Measurements from ENCODE around the gene RSPO1. TPM values are rescaled to one million over a fixed set of nuclear protein-coding genes. Genes with fewer than 3 reads are reported as not detected.

Gene RSPO1
- total RNA-seq, 1 experiment from 2014 or later, result 0.18 TPM

DNA sequence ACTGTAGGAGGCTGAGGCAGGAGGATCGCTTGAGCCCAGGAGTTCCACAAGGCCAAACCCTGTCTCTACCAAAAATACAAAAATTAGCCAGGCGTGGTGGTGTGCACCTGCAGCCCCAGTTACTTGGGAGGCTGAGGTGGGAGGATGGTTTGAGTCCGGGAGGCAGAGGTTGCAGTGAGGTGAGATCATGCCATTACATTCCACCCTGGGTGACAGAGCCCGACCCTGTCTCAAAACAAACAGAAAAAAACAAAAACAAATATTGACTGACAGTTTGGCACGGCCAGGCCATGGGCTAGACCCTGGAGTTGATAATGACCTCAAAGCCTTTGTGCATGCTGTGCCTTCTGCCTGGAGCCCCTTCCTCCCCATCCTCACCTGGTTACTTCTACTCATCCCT lies 19.2 kb upstream of the RSPO1 start:
- POLR2A ChIA-PET, result no interaction called here
- H3K9me3 ChIP-seq (ENCODE audit: control insufficient read depth, insufficient read depth, low read depth, low read length), result no peaks in the 10 kb centered on the region
- CTCF ChIA-PET, result no interaction called here
- intact Hi-C loops (cut with micrococcal nuclease; ENCODE audit: unreplicated experiment), result no loop called here
- no peaks in the 10 kb centered on the region for H3K4me1 ChIP-seq (ENCODE audit: control insufficient read depth, insufficient read depth, low read length)
- TF ChIP-seq, protein P1, sequence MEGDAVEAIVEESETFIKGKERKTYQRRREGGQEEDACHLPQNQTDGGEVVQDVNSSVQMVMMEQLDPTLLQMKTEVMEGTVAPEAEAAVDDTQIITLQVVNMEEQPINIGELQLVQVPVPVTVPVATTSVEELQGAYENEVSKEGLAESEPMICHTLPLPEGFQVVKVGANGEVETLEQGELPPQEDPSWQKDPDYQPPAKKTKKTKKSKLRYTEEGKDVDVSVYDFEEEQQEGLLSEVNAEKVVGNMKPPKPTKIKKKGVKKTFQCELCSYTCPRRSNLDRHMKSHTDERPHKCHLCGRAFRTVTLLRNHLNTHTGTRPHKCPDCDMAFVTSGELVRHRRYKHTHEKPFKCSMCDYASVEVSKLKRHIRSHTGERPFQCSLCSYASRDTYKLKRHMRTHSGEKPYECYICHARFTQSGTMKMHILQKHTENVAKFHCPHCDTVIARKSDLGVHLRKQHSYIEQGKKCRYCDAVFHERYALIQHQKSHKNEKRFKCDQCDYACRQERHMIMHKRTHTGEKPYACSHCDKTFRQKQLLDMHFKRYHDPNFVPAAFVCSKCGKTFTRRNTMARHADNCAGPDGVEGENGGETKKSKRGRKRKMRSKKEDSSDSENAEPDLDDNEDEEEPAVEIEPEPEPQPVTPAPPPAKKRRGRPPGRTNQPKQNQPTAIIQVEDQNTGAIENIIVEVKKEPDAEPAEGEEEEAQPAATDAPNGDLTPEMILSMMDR (IDR thresholded peaks at IDR 0.05), result no peak
- TF ChIP-seq REST (IDR thresholded peaks at IDR 0.05; ENCODE audit: insufficient read depth in 1 of 2, low read depth in 2 of 2, low read length in 1 of 2), result no peak
- TF ChIP-seq POLR2AphosphoS5 (IDR thresholded peaks at IDR 0.05; ENCODE audit: low read depth, low read length), result no peak
- no peak for TF ChIP-seq TCF7L2 (IDR thresholded peaks at IDR 0.05; ENCODE audit: low read depth, low read length)
- TF ChIP-seq SIN3A (IDR thresholded peaks at IDR 0.05; ENCODE audit: borderline replicate concordance, insufficient read depth, low read depth, low read length), result no peak
- no peak for ATAC-seq
- no peaks in the 10 kb centered on the region for H3K27me3 ChIP-seq (ENCODE audit: control insufficient read depth, insufficient read depth, low read length)
- H3K4me3 ChIP-seq (ENCODE audit: low read depth in 2 of 2, low read length in 2 of 2), result no peak overlapping the region
- in situ Hi-C loops (cut with HindIII; ENCODE audit: low pct_unique_long_range_greater_than_20kb, low sequenced_read_pairs), result no loop called here
- H3K36me3 ChIP-seq (ENCODE audit: control insufficient read depth, insufficient read depth, low read length), result no peaks in the 10 kb centered on the region
- H3K27ac ChIP-seq (ENCODE audit: low read length), result no peak overlapping the region
- no TSS peak for BruUV-seq (replicated peaks)
- DNase-seq (ENCODE audit: low read depth, low spot score), result no peak

DNA sequence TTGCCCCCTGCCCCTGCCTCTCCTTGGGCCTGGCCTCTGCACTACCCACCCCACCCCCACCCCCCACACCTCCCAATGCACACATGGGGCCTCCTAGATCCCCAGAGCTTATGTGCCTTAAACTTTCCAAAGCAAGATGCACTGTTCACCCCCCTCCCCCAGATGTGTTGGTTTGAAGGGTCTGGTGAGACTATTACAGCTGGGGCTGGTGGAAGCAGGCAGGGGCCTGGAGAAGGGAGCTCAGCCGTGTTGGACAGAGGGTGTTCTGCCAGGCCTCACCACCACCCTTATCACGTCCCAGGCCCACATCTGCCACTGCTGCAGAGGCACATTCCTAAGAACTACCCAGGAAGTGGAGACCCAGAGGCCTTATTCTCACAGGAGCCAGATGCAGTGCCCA lies 18.3 kb upstream of the RSPO1 start:
- intact Hi-C loops (cut with micrococcal nuclease; ENCODE audit: unreplicated experiment), result no loop called here
- CTCF ChIA-PET, result interaction anchor here (0.7 kb wide), 1 partner anchor 317 kb away, joined by 3 read pairs; no protein-coding TSS in a partner anchor
- no TSS peak for BruUV-seq (replicated peaks)
- H3K9me3 ChIP-seq (ENCODE audit: control insufficient read depth, insufficient read depth, low read depth, low read length), result no peaks in the 10 kb centered on the region
- no peak overlapping the region for H3K4me3 ChIP-seq (ENCODE audit: low read depth in 2 of 2, low read length in 2 of 2)
- H3K27ac ChIP-seq (ENCODE audit: low read length), result no peak overlapping the region
- TF ChIP-seq SIN3A (IDR thresholded peaks at IDR 0.05; ENCODE audit: borderline replicate concordance, insufficient read depth, low read depth, low read length) (no peak), POLR2AphosphoS5 (IDR thresholded peaks at IDR 0.05; ENCODE audit: low read depth, low read length) (no peak), REST (IDR thresholded peaks at IDR 0.05; ENCODE audit: insufficient read depth in 1 of 2, low read depth in 2 of 2, low read length in 1 of 2) (no peak), TCF7L2 (IDR thresholded peaks at IDR 0.05; ENCODE audit: low read depth, low read length) (no peak)
- TF ChIP-seq, protein P1 (IDR thresholded peaks at IDR 0.05), result no peak
- H3K36me3 ChIP-seq (ENCODE audit: control insufficient read depth, insufficient read depth, low read length), result no peaks in the 10 kb centered on the region
- no peak for DNase-seq (ENCODE audit: low read depth, low spot score)
- H3K27me3 ChIP-seq (ENCODE audit: control insufficient read depth, insufficient read depth, low read length), result no peaks in the 10 kb centered on the region
- POLR2A ChIA-PET, result interaction anchor here (0.7 to 0.8 kb wide), 2 partner anchors 30 to 159 kb away, joined by 4 to 6 read pairs; no protein-coding TSS in a partner anchor
- in situ Hi-C loops (cut with HindIII; ENCODE audit: low pct_unique_long_range_greater_than_20kb, low sequenced_read_pairs), result no loop called here
- H3K4me1 ChIP-seq (ENCODE audit: control insufficient read depth, insufficient read depth, low read length), result no peaks in the 10 kb centered on the region
- ATAC-seq, result no peak

All from Panc1 (cell line).